HG03025 (cell line): ENCODE data around the gene NAP1L3.

Experiments
- ATAC-seq: cut with Tn5 transposase; IDR thresholded peaks from one replicate; pipeline ENCODE4 v1.9.1; 2021; ENCODE audit warnings: mild to moderate bottlenecking, moderate library complexity; ENCODE audit not compliant: unreplicated experiment, low FRiP score

The NAP1L3 gene

GRCh38 chrX:93673056-93673868, at the start of gene NAP1L3:
TSS of gene NAP1L3 (minus strand) at chrX:93673578. CDS start at chrX:93673304, 274 bp downstream.
- ATAC-seq: peak; percentile 52

GRCh38 chrX:93711076-93711475, 37.7 kb upstream of the NAP1L3 start:
- ATAC-seq: no peak

- ATAC-seq: no peak
Measured at GRCh38 chrX:93703701-93704100, 30.3 kb upstream of the NAP1L3 start.

GRCh38 chrX:93695981-93696380, 22.6 kb upstream of the NAP1L3 start:
- no peak for ATAC-seq

- peak; percentile 2 for ATAC-seq
Measured at GRCh38 chrX:93673869-93674271, 492 bp upstream of the NAP1L3 start, which contains the start of gene FAM133A. TSS of gene FAM133A (plus strand) at chrX:93674206. CDS start at chrX:93709420, 35,214 bp downstream.

- no peak for ATAC-seq
Measured at GRCh38 chrX:93660575-93660974, 12.8 kb downstream of the NAP1L3 start.

- no peak for ATAC-seq
Measured at GRCh38 chrX:93649381-93649780, 24.0 kb downstream of the NAP1L3 start.

- no peak for ATAC-seq
Measured at GRCh38 chrX:93637591-93637990, 35.8 kb downstream of the NAP1L3 start.
